ENCODE results near the gene ZNF484. TPM values are rescaled to one million over a fixed set of nuclear protein-coding genes. Genes with fewer than 3 reads are reported as not detected.
"Not testable (repeated sequence)": the region's sequence is repeated elsewhere in the genome, so short reads cannot be mapped to it uniquely, and the experiment has no call there.

The ZNF484 gene
- total and polyA plus RNA-seq, 2 donors, result 2.2 to 9.0 TPM

DNA sequence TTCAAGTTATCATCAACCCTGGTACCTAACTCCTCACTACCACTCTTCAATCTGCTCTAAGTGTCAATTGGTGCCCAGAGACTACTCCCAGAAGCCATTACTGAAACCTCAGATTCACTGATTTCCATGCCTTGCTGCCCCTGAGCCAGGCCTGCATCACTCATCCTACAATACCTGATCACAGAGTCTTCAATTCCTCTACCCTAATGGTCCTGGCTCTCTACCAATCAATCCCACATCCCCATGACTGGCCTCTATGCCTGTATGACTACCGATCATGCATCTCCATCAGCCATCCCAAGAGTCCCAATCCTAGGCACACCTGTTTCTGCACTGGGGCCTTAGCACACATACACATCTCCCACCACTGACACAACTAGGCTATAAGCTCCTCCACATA, 2.5 kb downstream of the ZNF484 start:
- peaks cover 0 to 2% of the 10 kb centered on the region in 2 donors for H3K36me3 ChIP-seq (ENCODE audit: control insufficient read depth in 2 of 2, insufficient read depth in 2 of 2, low read length in 1 of 2)
- H3K4me3 ChIP-seq (ENCODE audit: low read length in 2 of 2), result no peak overlapping the region
- no peaks in the 10 kb centered on the region for H3K9me3 ChIP-seq (ENCODE audit: control insufficient read depth in 2 of 2, insufficient read depth in 1 of 2, low read length in 1 of 2)
- no peak overlapping the region for H3K27ac ChIP-seq (ENCODE audit: low read depth in 1 of 2, low read length in 1 of 2)
- H3K4me1 ChIP-seq (ENCODE audit: control insufficient read depth in 2 of 2, insufficient read depth in 2 of 2, low read length in 2 of 2), result no peaks in the 10 kb centered on the region
- 67% methylated on average over 1 of the region's 1 CpG for WGBS
- no peak for DNase-seq (ENCODE audit: low read depth in 6 of 9, low spot score in 9 of 9)
- H3K27me3 ChIP-seq (ENCODE audit: control insufficient read depth in 2 of 2, insufficient read depth in 1 of 2, low read length in 1 of 2), result no peaks in the 10 kb centered on the region

DNA sequence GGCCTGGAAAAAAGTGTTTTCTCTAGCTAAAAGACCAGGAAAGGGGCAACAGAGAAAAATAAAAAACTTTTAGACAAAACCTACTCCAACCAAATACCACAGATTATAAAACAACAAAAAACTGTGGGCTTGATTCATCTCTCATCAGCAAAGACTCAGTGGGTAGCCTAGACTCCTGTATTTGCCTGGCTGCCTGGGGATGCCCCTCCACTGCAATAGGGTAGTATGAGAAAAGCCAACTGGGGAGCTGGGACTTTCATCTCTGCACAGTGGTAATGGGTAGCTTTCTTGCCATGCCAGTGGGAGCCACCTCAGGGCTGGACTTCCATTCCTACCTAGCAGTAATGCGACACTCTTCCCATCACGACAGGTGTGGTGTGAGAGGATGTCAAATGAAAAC, 7.5 kb downstream of the ZNF484 start:
- H3K27ac ChIP-seq (ENCODE audit: low read depth in 1 of 2, low read length in 1 of 2), result no peak overlapping the region
- no peaks in the 10 kb centered on the region for H3K4me1 ChIP-seq (ENCODE audit: control insufficient read depth in 2 of 2, insufficient read depth in 2 of 2, low read length in 2 of 2)
- no peak for DNase-seq (ENCODE audit: low read depth in 6 of 9, low spot score in 9 of 9)
- WGBS, result over 99% methylated on average over 2 of the region's 2 CpGs
- no peaks in the 10 kb centered on the region for H3K27me3 ChIP-seq (ENCODE audit: control insufficient read depth in 2 of 2, insufficient read depth in 1 of 2, low read length in 1 of 2)
- H3K36me3 ChIP-seq (ENCODE audit: control insufficient read depth in 2 of 2, insufficient read depth in 2 of 2, low read length in 1 of 2), result peaks cover 7 to 11% of the 10 kb centered on the region in 2 donors
- peaks cover 0 to 3% of the 10 kb centered on the region in 2 donors for H3K9me3 ChIP-seq (ENCODE audit: control insufficient read depth in 2 of 2, insufficient read depth in 1 of 2, low read length in 1 of 2)
- H3K4me3 ChIP-seq (ENCODE audit: low read length in 2 of 2), result no peak overlapping the region

DNA sequence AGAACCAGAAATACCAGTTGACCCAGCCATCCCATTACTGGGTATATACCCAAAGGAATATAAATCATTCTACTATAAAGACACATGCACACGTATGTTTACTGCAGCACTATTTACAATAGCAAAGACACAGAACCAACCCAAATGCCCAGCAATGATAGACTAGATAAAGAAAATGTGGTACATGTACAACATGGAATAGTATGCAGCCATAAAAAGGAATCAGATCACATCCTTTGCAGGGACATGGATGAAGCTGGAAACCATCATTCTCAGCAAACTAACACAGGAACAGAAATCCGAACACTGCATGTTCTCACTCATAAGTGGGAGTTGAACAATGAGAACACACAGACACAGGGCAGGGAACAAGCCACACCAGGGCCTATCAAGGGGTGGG, 11.2 kb downstream of the ZNF484 start:
- not testable (repeated sequence) for H3K27ac ChIP-seq (ENCODE audit: low read depth in 1 of 2, low read length in 1 of 2); DNase-seq (ENCODE audit: low read depth in 6 of 9, low spot score in 9 of 9); H3K4me1 ChIP-seq (ENCODE audit: control insufficient read depth in 2 of 2, insufficient read depth in 2 of 2, low read length in 2 of 2); H3K27me3 ChIP-seq (ENCODE audit: control insufficient read depth in 2 of 2, insufficient read depth in 1 of 2, low read length in 1 of 2); H3K9me3 ChIP-seq (ENCODE audit: control insufficient read depth in 2 of 2, insufficient read depth in 1 of 2, low read length in 1 of 2); H3K4me3 ChIP-seq (ENCODE audit: low read length in 2 of 2)
- 98% methylated on average over 2 of the region's 2 CpGs for WGBS
- peaks cover 9 to 11% of the 10 kb centered on the region in 2 donors for H3K36me3 ChIP-seq (ENCODE audit: control insufficient read depth in 2 of 2, insufficient read depth in 2 of 2, low read length in 1 of 2)

GRCh38 chr9:92864152-92864551, 13.7 kb downstream of the ZNF484 start:
- no peak overlapping the region for H3K4me3 ChIP-seq (ENCODE audit: low read length in 2 of 2)
- H3K36me3 ChIP-seq (ENCODE audit: control insufficient read depth in 2 of 2, insufficient read depth in 2 of 2, low read length in 1 of 2), result peaks cover 14 to 19% of the 10 kb centered on the region in 2 donors
- no peaks in the 10 kb centered on the region for H3K4me1 ChIP-seq (ENCODE audit: control insufficient read depth in 2 of 2, insufficient read depth in 2 of 2, low read length in 2 of 2)
- no peak for DNase-seq (ENCODE audit: low read depth in 6 of 9, low spot score in 9 of 9)
- no peak overlapping the region for H3K27ac ChIP-seq (ENCODE audit: low read depth in 1 of 2, low read length in 1 of 2)
- peaks cover 0 to 3% of the 10 kb centered on the region in 2 donors for H3K9me3 ChIP-seq (ENCODE audit: control insufficient read depth in 2 of 2, insufficient read depth in 1 of 2, low read length in 1 of 2)
- WGBS, result 95% methylated on average over 5 of the region's 5 CpGs
- H3K27me3 ChIP-seq (ENCODE audit: control insufficient read depth in 2 of 2, insufficient read depth in 1 of 2, low read length in 1 of 2), result no peaks in the 10 kb centered on the region

- no peak for DNase-seq (ENCODE audit: low read depth in 6 of 9, low spot score in 9 of 9)
- 97% methylated on average over 1 of the region's 1 CpG for WGBS
- H3K36me3 ChIP-seq (ENCODE audit: control insufficient read depth in 2 of 2, insufficient read depth in 2 of 2, low read length in 1 of 2), result peaks cover 10 to 17% of the 10 kb centered on the region in 2 donors
These were observed 17.0 kb downstream of the ZNF484 start for GRCh38 chr9:92860867-92861266.

GRCh38 chr9:92857236-92857635, 20.6 kb downstream of the ZNF484 start:
- no peaks in the 10 kb centered on the region for H3K9me3 ChIP-seq (ENCODE audit: control insufficient read depth in 2 of 2, insufficient read depth in 1 of 2, low read length in 1 of 2)
- H3K4me1 ChIP-seq (ENCODE audit: control insufficient read depth in 2 of 2, insufficient read depth in 2 of 2, low read length in 2 of 2), result no peaks in the 10 kb centered on the region
- no peak for DNase-seq (ENCODE audit: low read depth in 6 of 9, low spot score in 9 of 9)
- H3K36me3 ChIP-seq (ENCODE audit: control insufficient read depth in 2 of 2, insufficient read depth in 2 of 2, low read length in 1 of 2), result peaks cover 19 to 32% of the 10 kb centered on the region in 2 donors
- no peak overlapping the region for H3K27ac ChIP-seq (ENCODE audit: low read depth in 1 of 2, low read length in 1 of 2)
- no peak overlapping the region for H3K4me3 ChIP-seq (ENCODE audit: low read length in 2 of 2)
- H3K27me3 ChIP-seq (ENCODE audit: control insufficient read depth in 2 of 2, insufficient read depth in 1 of 2, low read length in 1 of 2), result no peaks in the 10 kb centered on the region

More at GRCh38 chr9:92860867-92861266, 17.0 kb downstream of the ZNF484 start:
- no peaks in the 10 kb centered on the region for H3K9me3 ChIP-seq (ENCODE audit: control insufficient read depth in 2 of 2, insufficient read depth in 1 of 2, low read length in 1 of 2)
- no peak overlapping the region for H3K4me3 ChIP-seq (ENCODE audit: low read length in 2 of 2)
- H3K27ac ChIP-seq (ENCODE audit: low read depth in 1 of 2, low read length in 1 of 2), result no peak overlapping the region
- no peaks in the 10 kb centered on the region for H3K27me3 ChIP-seq (ENCODE audit: control insufficient read depth in 2 of 2, insufficient read depth in 1 of 2, low read length in 1 of 2)
- no peaks in the 10 kb centered on the region for H3K4me1 ChIP-seq (ENCODE audit: control insufficient read depth in 2 of 2, insufficient read depth in 2 of 2, low read length in 2 of 2)

DNA sequence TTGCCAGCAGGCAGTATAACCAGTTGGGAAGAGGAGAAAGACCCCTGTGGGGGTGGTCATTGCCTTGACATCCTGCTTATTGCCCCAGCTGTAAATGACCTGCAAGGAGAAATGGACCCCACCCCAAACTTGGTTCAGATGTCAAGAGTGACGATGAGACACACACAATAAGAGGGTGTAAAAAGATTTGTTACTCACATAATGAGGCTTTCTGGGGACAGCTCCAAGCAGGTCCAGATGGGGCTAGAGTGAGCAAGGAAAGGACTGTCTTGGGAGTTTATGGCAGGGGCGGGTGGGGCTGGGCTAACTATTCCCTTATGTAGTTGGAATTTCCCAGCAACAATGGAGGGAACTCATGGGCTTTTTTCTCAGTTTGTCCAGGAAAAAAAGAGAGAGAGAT, 24.1 kb downstream of the ZNF484 start:
- H3K4me3 ChIP-seq (ENCODE audit: low read length in 2 of 2), result no peak overlapping the region
- peaks cover 20 to 33% of the 10 kb centered on the region in 2 donors for H3K36me3 ChIP-seq (ENCODE audit: control insufficient read depth in 2 of 2, insufficient read depth in 2 of 2, low read length in 1 of 2)
- DNase-seq (ENCODE audit: low read depth in 6 of 9, low spot score in 9 of 9), result no peak
- 97% methylated on average over 2 of the region's 2 CpGs for WGBS
- no peaks in the 10 kb centered on the region for H3K27me3 ChIP-seq (ENCODE audit: control insufficient read depth in 2 of 2, insufficient read depth in 1 of 2, low read length in 1 of 2)
- peaks cover 0 to 9% of the 10 kb centered on the region in 2 donors for H3K9me3 ChIP-seq (ENCODE audit: control insufficient read depth in 2 of 2, insufficient read depth in 1 of 2, low read length in 1 of 2)
- no peaks in the 10 kb centered on the region for H3K4me1 ChIP-seq (ENCODE audit: control insufficient read depth in 2 of 2, insufficient read depth in 2 of 2, low read length in 2 of 2)
- H3K27ac ChIP-seq (ENCODE audit: low read depth in 1 of 2, low read length in 1 of 2), result no peak overlapping the region

DNA sequence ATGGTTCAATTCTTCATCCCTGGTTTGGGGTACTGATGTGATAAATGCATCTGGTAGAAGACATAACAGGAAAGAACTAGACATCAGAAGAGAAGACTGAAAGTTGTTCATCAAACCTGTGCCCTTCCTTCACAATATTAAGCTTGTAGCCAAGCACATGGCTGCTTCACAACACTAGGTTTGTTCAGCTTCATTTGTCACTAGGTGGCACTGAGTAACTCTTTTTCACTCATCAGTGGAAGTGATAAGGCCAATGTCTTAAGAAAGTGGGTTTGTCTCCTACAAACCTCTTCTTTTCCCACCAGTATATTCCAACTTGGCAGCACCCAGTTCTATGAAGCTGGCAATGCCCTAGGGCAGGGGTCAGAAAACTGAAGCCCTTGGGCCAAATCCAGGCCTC, 26.9 kb downstream of the ZNF484 start:
- H3K4me1 ChIP-seq (ENCODE audit: control insufficient read depth in 2 of 2, insufficient read depth in 2 of 2, low read length in 2 of 2), result no peaks in the 10 kb centered on the region
- H3K9me3 ChIP-seq (ENCODE audit: control insufficient read depth in 2 of 2, insufficient read depth in 1 of 2, low read length in 1 of 2), result peaks cover 11 to 19% of the 10 kb centered on the region in 2 donors

GRCh38 chr9:92848740-92849139, 29.1 kb downstream of the ZNF484 start:
- DNase-seq (ENCODE audit: low read depth in 6 of 9, low spot score in 9 of 9); H3K27ac ChIP-seq (ENCODE audit: low read depth in 1 of 2, low read length in 1 of 2); H3K27me3 ChIP-seq (ENCODE audit: control insufficient read depth in 2 of 2, insufficient read depth in 1 of 2, low read length in 1 of 2); H3K4me1 ChIP-seq (ENCODE audit: control insufficient read depth in 2 of 2, insufficient read depth in 2 of 2, low read length in 2 of 2); H3K4me3 ChIP-seq (ENCODE audit: low read length in 2 of 2): not testable (repeated sequence)
- H3K9me3 ChIP-seq (ENCODE audit: control insufficient read depth in 2 of 2, insufficient read depth in 1 of 2, low read length in 1 of 2), result peaks cover 11 to 19% of the 10 kb centered on the region in 2 donors
- WGBS, result 95% methylated on average over 6 of the region's 6 CpGs
- H3K36me3 ChIP-seq (ENCODE audit: control insufficient read depth in 2 of 2, insufficient read depth in 2 of 2, low read length in 1 of 2), result peaks cover 33 to 41% of the 10 kb centered on the region in 2 donors

More for the DNA sequence above, 26.9 kb downstream of the ZNF484 start:
- Histone ChIP-seq H3K27me3 (ENCODE audit: control insufficient read depth in 2 of 2, insufficient read depth in 1 of 2, low read length in 1 of 2) (no peaks in the 10 kb centered on the region), H3K4me3 (ENCODE audit: low read length in 2 of 2) (no peak overlapping the region), H3K36me3 (ENCODE audit: control insufficient read depth in 2 of 2, insufficient read depth in 2 of 2, low read length in 1 of 2) (peaks cover 40 to 53% of the 10 kb centered on the region in 2 donors), H3K27ac (ENCODE audit: low read depth in 1 of 2, low read length in 1 of 2) (no peak overlapping the region)
- no peak for DNase-seq (ENCODE audit: low read depth in 6 of 9, low spot score in 9 of 9)
